ENCODE data around the gene SLC35D2.

SLC35D2 gene

DNA sequence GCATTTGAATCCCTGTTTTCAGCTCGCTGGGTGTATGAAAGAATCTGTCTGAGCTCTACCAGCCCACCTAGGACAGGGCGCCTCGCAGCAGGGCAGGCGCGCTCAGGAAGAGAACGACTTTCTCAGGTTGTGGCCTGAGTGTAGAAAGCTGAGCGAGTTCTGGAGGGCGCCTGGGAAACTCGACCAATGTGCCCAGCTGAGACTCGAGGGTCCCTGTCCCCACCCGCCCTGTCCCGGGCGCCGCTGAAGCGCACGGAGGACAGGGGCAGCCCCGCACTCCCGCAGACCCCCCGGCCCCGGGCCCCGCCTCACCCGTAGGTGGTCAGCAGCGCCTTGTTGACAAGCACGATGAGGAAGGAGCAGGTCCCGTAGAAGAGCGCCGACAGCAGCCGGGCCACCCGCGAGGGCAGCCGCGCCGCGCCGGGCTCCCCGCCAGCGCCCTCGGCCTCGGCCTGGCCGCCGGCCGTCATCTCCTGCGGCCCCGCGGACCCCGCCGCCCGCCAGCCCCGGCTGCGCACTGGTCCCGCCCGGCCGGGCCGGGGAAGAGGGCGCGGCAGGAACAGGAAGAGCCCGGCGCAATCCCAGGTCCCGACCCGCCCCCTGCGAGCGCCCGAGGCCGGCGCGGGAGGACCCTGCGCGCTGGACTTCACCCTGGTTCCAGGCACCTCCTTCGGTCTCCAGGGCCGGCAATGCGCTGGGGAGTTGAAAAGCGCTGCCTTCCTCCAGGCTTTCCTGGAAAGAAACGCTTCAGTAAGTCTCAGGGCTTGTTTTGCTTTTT lies at the start of gene SLC35D2:
TSS of gene SLC35D2 (minus strand) at position 547 of the 778 bp plus-strand sequence. CDS start at position 470, 77 bp downstream.
- TF ChIP-seq GATA3 (IDR thresholded peaks at IDR 0.05; ENCODE audit: low read depth, low read length) (no peak), GATA2 (IDR thresholded peaks at IDR 0.05; ENCODE audit: low read depth, low read length) (no peak)

- no peak for TF ChIP-seq GATA2 (IDR thresholded peaks at IDR 0.05; ENCODE audit: low read depth, low read length)
- no peak for TF ChIP-seq GATA3 (IDR thresholded peaks at IDR 0.05; ENCODE audit: low read depth, low read length)
Measured at GRCh38 chr9:96430377-96430776, 46.9 kb upstream of the SLC35D2 start.

DNA sequence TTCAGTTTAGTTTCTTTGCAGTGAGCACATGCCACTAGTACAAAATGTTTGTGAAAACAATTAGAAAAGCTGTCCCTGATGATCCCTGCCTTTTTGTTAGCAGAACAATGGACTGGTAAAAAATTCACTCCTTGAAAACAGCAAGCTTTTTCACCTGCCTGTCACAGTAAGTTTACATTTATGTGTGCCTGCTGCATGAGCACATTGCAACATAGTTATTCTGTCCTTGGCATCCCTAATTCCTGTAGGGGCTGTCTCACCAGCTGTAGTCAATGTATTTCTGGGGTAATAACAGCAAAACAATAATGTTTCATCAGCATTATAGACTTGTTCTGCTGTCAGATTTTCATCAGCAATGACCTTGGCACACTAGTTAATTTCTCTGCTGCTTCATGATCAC lies 46.2 kb upstream of the SLC35D2 start:
- TF ChIP-seq GATA3 (IDR thresholded peaks at IDR 0.05; ENCODE audit: low read depth, low read length) (no peak), GATA2 (IDR thresholded peaks at IDR 0.05; ENCODE audit: low read depth, low read length) (no peak)

DNA sequence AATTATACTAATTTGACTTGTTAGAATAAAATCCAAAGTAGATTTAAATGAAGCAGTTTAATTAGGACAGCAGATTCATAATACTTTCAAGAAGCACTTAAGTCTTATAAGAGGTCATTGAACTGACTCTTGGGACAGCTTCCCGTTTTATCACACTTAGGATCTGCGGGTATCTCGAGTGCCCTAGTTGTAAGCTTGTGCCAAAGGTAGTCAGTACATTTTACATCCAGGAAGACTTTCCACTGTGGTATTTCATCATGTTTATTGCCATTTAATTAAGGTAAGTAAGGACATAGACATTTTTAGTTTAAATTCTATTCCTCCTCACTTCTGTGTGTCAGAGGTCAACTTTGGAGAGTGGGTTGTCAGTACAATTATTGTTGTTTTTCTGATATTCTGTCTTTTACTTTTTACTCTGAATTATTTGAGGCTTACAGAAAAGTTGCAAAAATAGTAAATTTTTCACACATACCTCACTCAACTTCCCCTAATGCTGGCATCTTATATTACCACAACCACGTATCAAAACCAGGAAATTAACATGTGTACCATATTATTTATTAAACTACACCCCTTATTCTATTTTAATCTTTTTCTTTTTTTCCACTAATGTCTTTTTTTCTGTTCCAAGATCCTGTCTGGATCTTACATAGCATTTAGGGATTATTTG lies 42.1 kb upstream of the SLC35D2 start:
- TF ChIP-seq GATA2 (IDR thresholded peaks at IDR 0.05; ENCODE audit: low read depth, low read length) = no peak
- no peak for TF ChIP-seq GATA3 (IDR thresholded peaks at IDR 0.05; ENCODE audit: low read depth, low read length)

DNA sequence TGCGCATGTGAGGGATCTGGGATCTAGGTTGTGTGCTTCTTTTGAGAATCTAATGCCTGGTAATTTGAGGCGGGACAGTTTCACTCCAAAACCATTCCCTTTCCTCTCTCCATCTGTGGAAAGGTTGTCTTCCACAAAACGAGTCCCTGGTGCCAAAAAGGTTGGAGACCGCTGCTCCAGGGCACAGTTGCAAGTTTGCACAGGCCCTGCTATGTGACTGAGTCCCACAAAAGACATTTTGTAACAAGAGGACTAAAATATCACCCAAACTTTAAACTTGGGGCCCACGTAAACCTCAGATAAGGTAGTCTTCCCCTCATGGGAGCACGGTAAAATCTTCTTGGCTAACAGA lies 40.5 kb upstream of the SLC35D2 start:
- no peak for TF ChIP-seq GATA3 (IDR thresholded peaks at IDR 0.05; ENCODE audit: low read depth, low read length)
- TF ChIP-seq GATA2 (IDR thresholded peaks at IDR 0.05; ENCODE audit: low read depth, low read length) = no peak

DNA sequence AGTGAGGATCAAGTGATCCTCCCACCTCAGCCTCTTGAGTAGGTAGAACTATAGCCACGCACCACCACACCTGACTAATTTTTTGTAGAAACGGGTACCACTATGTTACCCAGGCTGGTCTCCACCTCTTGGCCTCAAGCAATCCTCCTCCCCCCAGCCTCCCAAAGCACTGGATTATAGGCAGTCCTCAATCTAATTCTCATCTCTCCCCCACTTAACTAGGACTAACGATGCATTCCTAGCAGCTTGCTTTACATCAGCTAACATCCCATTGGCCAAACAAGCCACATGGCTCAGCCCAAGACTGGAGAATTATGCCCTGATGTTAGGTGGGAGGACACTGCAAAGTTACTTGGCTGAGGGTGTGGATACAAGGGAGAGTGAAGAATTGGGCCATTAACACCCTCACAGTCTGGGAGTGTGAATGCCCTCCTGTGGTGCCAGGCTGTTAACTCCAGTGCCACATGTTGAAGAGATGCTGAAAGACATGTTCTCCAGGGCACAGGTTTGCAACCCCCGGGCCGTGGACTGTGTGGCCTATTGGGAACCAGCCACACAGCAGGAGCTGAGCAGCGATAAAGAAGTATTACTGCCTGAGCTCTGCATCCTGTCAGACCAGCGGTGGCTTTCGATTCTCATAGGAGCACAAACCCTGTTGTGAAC lies 39.9 kb upstream of the SLC35D2 start:
- no peak for TF ChIP-seq GATA3 (IDR thresholded peaks at IDR 0.05; ENCODE audit: low read depth, low read length)
- TF ChIP-seq GATA2 (IDR thresholded peaks at IDR 0.05; ENCODE audit: low read depth, low read length) = no peak

- TF ChIP-seq GATA3 (IDR thresholded peaks at IDR 0.05; ENCODE audit: low read depth, low read length) = no peak
- TF ChIP-seq GATA2 (IDR thresholded peaks at IDR 0.05; ENCODE audit: low read depth, low read length) = no peak
Measured at GRCh38 chr9:96420468-96421219, 37.1 kb upstream of the SLC35D2 start.

- TF ChIP-seq GATA2 (IDR thresholded peaks at IDR 0.05; ENCODE audit: low read depth, low read length) (no peak), GATA3 (IDR thresholded peaks at IDR 0.05; ENCODE audit: low read depth, low read length) (no peak)
Measured at GRCh38 chr9:96419691-96419969, 36.1 kb upstream of the SLC35D2 start.

- TF ChIP-seq GATA2 (IDR thresholded peaks at IDR 0.05; ENCODE audit: low read depth, low read length) (no peak), GATA3 (IDR thresholded peaks at IDR 0.05; ENCODE audit: low read depth, low read length) (no peak)
Measured at GRCh38 chr9:96418920-96419690, 35.6 kb upstream of the SLC35D2 start.

DNA sequence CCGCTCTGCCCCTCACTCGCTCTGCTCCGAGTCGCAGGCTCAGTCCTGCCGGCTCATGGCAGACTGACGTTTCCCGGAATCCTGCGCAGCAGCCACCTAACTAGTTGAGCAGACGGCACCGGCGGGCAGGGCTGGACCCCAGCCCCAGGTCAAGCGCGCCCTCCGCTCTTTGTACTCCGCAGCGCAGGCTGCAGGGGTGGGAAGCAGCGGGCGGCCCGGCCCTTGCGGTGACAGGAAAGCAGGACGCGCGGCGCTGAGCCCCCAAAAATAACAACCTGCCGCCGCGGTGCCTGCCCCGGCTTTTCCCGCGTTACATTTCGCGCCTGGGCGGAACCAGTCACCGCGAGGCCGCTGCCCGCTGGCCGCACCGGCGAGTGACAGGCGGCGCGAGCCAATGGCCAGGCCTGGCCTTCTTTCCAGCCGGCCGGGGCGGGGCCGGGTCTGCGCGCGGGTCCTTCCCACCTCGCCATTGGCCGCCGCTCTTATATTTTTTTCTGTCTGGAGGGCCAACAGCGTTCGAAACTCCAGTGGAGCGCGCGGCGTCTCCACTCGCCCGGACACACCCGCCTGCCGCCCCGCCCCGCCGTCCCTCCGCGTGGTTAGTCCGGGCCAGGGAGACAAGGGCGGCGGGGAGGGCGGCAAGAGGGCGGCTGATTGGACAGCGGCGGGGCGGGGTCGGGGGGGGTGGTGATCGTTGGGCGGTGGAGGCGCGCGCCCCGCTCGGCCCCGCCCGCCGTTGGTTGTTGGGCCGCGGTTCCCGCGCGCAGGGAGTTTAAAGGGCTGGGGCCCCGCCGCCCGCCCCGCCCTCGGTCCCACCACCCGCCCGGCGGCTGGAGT lies 34.8 kb upstream of the SLC35D2 start, which contains the start of gene ZNF367:
TSS of gene ZNF367 (minus strand) at position 288 of the 837 bp plus-strand sequence. CDS start 338 bp downstream, outside the sequence.
- TF ChIP-seq GATA3 (IDR thresholded peaks at IDR 0.05; ENCODE audit: low read depth, low read length) (no peak), GATA2 (IDR thresholded peaks at IDR 0.05; ENCODE audit: low read depth, low read length) (no peak)

GRCh38 chr9:96417661-96418082 lies 34.2 kb upstream of the SLC35D2 start:
- TF ChIP-seq GATA3 (IDR thresholded peaks at IDR 0.05; ENCODE audit: low read depth, low read length) (no peak), GATA2 (IDR thresholded peaks at IDR 0.05; ENCODE audit: low read depth, low read length) (no peak)

DNA sequence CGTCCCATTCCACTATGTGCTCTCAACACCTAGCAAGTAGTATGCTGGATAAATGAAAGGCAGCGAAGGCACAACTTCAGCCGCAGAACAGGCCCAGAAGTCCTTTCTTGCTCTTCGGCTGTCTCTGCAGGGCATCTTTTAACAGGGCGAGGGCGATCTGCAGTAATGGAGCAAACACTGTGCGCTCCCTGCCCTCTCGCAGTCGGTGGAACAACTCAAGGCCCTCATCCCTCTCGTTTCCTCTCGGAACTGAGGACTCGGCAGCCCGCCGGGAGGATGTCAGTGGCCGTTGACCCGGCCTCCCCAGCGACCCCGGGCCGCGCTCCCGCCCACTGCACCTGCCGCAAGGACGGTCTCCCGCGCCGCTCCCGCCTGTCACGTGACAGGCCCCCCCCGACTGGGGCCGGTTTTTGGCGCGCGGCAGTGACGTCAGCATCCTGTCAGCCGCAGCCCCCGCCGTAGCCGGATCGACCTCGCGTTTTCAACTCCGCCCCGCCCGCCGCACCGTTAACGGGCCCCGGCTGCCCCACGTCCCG lies 33.6 kb upstream of the SLC35D2 start:
- TF ChIP-seq GATA3 (IDR thresholded peaks at IDR 0.05; ENCODE audit: low read depth, low read length) (no peak), GATA2 (IDR thresholded peaks at IDR 0.05; ENCODE audit: low read depth, low read length) (no peak)

Data from SH-SY5Y (cell line).